PC-3 (cell line): ENCODE measurements around the gene GDPD5. TPM values are rescaled to one million over a fixed set of nuclear protein-coding genes. Genes with fewer than 3 reads are reported as not detected.

Experiments used
- ATAC-seq: fragments of 200-7000 bp; cut with Tn5 transposase; 2 replicates; pipeline ENCODE4 v1.9.1; 2020; ENCODE audit warnings: mild to moderate bottlenecking, moderate library complexity
- BruUV-seq: library from RNA; stranded (reverse); fragments of 400-500 nt; replicated peaks from 2 replicates; lab custom pipeline; 2021; lab: Mats Ljungman, UMichigan
- CTCF ChIA-PET: fragments of 300-600 bp; sonication (Branson Sonifier 250); formaldehyde crosslinking; loops from one replicate; lab custom pipeline; 2022; ENCODE audit warnings: antibody characterized with exemption; lab: Charles Lee
- POLR2A ChIA-PET: fragments of 300-600 bp; sonication (Branson Sonifier 250); formaldehyde crosslinking; loops from one replicate; lab custom pipeline; 2022; ENCODE audit warnings: antibody characterized with exemption; ENCODE audit not compliant: unreplicated experiment; lab: Charles Lee
- DNase-seq: peaks from one replicate; pipeline ENCODE4 v3.0.0-alpha.2; 2015
- H2AFZ ChIP-seq: fragments of 300-600 bp; sonication (generic); 2 replicates; pipeline ENCODE4 v1.6.0; 2016; ENCODE audit warnings: antibody characterized with exemption, low read length
- H3F3A ChIP-seq: fragments of 300-600 bp; sonication (generic); one replicate; pipeline ENCODE4 v1.6.0; 2017; ENCODE audit warnings: antibody characterized with exemption, low read length, control low read depth, mild to moderate bottlenecking; ENCODE audit not compliant: unreplicated experiment
- H3K27ac ChIP-seq: fragments of 300-600 bp; sonication (generic); 2 replicates; pipeline ENCODE4 v1.5.1; 2016; ENCODE audit warnings: mild to moderate bottlenecking, low read length
- H3K27me3 ChIP-seq: fragments of 300-600 bp; sonication (generic); 2 replicates; pipeline ENCODE4 v1.6.1; 2016; ENCODE audit warnings: low read length, mixed read lengths
- H3K36me3 ChIP-seq: fragments of 300-600 bp; sonication (generic); 2 replicates; pipeline ENCODE4 v1.6.1; 2016; ENCODE audit warnings: low read depth, mixed run types, low read length, mixed read lengths
- H3K4me1 ChIP-seq: fragments of 300-600 bp; sonication (generic); 2 replicates; pipeline ENCODE4 v1.5.1; 2016; ENCODE audit warnings: low read length; ENCODE audit not compliant: insufficient read depth
- H3K4me2 ChIP-seq: fragments of 300-600 bp; sonication (generic); 2 replicates; pipeline ENCODE4 v1.6.0; 2016; ENCODE audit warnings: low read length
- H3K4me3 ChIP-seq: fragments of 300-600 bp; sonication (generic); 2 replicates; pipeline ENCODE4 v1.5.1; 2016; ENCODE audit warnings: mild to moderate bottlenecking, low read length, mixed read lengths
- H3K79me2 ChIP-seq: fragments of 300-600 bp; sonication (generic); 2 replicates; pipeline ENCODE4 v1.6.1; 2017; ENCODE audit warnings: low read length, mixed read lengths
- H3K9ac ChIP-seq: fragments of 300-600 bp; sonication (generic); 2 replicates; pipeline ENCODE4 v1.6.0; 2016; ENCODE audit warnings: mild to moderate bottlenecking, low read length
- H3K9me2 ChIP-seq: fragments of 300-600 bp; sonication (generic); replicated peaks from 2 replicates; pipeline ENCODE4 v1.6.1; 2016; ENCODE audit warnings: mixed run types, low read length, mixed read lengths
- H3K9me3 ChIP-seq: fragments of 300-600 bp; sonication (generic); 2 replicates; pipeline ENCODE4 v1.6.1; 2016; ENCODE audit warnings: low read length, mixed read lengths
- H4K20me1 ChIP-seq: fragments of 300-600 bp; sonication (generic); 2 replicates; pipeline ENCODE4 v1.6.1; 2016; ENCODE audit warnings: low read length, mixed read lengths
- EZH2 ChIP-seq: fragments of 300-600 bp; sonication (generic); IDR thresholded peaks from one replicate; pipeline ENCODE4 v1.6.1; 2017; ENCODE audit warnings: antibody characterized with exemption, mild to moderate bottlenecking, low read length; ENCODE audit not compliant: unreplicated experiment
- EZH2phosphoT487 ChIP-seq: fragments of 300-600 bp; sonication (generic); IDR thresholded peaks from 2 replicates; pipeline ENCODE4 v1.6.1; 2018; ENCODE audit warnings: mild to moderate bottlenecking, antibody characterized with exemption, low read length, borderline replicate concordance
- intact Hi-C: fragments of 100-400 bp; cut with micrococcal nuclease; formaldehyde crosslinking; loops from 2 replicates; pipeline ENCODE4 v1.9.0; 2023
- total RNA-seq: library from RNA; depleted of rRNA; stranded (reverse); fragments of >200 nt; gene quantifications from 2 replicates; pipeline ENCODE4 v1.2.3, GENCODE V29; 2014
- TF ChIP-seq, protein P1 (sequence below): fragments of 300-600 bp; sonication (generic); conservative IDR thresholded peaks from 2 replicates; pipeline ENCODE4 v1.5.1; 2017; ENCODE audit warnings: antibody characterized with exemption, low read depth, mild to moderate bottlenecking, low read length

The GDPD5 gene
- total RNA-seq, 1 experiment from 2014 or later: 21.4 TPM

DNA sequence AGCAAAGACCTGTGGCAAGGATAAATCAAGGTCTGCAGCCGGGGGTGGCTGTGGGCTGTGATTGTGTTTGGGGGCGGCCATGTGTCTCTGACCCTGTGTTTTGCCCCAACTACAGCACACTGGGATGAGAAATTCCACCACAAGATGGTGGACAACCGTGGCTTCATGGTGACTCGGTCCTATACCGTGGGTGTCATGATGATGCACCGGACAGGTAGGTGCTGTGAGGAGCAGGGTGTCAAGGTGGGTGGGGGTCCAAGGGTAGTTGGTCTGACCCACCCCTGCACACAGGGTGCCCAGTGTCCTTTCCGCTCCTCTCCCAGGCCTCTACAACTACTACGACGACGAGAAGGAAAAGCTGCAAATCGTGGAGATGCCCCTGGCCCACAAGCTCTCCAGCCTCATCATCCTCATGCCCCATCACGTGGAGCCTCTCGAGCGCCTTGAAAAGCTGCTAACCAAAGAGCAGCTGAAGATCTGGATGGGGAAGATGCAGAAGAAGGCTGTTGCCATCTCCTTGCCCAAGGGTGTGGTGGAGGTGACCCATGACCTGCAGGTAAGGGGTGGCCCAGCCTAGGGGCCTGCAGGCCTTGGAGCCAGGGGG is 43.0 kb upstream of the GDPD5 start:
- Histone ChIP-seq H3K4me1 (peaks cover 20% of the 10 kb centered on the region), H3K9me3 (no peaks in the 10 kb centered on the region), H3K27me3 (no peaks in the 10 kb centered on the region), H3K4me3 (no peak overlapping the region), H3K36me3 (peaks cover 48% of the 10 kb centered on the region; the same call in 1 of the 2 replicates), H4K20me1 (no peaks in the 10 kb centered on the region), H3K27ac (no peak overlapping the region), H3F3A (no peaks in the 10 kb centered on the region), H3K4me2 (no peak overlapping the region), H3K9me2 (no peaks in the 10 kb centered on the region), H3K9ac (no peak overlapping the region), H2AFZ (no peak overlapping the region), H3K79me2 (peaks cover 39% of the 10 kb centered on the region)
- ChIA-PET CTCF (no interaction called here), POLR2A (no interaction called here)
- DNase-seq (no peak), ATAC-seq (no peak)
- intact Hi-C loops: no loop called here
- BruUV-seq: no TSS peak
- TF ChIP-seq, protein P1, sequence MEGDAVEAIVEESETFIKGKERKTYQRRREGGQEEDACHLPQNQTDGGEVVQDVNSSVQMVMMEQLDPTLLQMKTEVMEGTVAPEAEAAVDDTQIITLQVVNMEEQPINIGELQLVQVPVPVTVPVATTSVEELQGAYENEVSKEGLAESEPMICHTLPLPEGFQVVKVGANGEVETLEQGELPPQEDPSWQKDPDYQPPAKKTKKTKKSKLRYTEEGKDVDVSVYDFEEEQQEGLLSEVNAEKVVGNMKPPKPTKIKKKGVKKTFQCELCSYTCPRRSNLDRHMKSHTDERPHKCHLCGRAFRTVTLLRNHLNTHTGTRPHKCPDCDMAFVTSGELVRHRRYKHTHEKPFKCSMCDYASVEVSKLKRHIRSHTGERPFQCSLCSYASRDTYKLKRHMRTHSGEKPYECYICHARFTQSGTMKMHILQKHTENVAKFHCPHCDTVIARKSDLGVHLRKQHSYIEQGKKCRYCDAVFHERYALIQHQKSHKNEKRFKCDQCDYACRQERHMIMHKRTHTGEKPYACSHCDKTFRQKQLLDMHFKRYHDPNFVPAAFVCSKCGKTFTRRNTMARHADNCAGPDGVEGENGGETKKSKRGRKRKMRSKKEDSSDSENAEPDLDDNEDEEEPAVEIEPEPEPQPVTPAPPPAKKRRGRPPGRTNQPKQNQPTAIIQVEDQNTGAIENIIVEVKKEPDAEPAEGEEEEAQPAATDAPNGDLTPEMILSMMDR: no peak
- TF ChIP-seq EZH2 (no peak), EZH2phosphoT487 (no peak)

DNA sequence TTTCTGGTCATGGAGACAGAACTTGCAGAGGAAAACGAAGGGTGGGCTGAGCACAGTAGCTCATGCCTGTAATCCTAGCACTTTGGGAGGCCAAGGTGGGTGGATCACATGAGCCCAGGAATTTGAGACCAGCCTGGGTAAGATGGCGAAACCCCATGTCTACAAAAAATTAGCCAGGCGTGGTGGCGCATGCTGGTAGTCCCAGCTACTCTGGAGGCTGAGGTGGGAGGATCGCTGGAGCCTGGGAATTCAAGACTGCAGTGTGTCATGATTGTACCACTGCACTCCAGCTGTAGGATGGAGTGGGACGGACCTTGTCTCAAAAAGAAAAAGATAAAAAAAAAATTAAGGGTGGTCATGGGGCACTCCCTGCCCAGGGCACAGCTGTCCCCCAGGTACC is 42.2 kb upstream of the GDPD5 start:
- H3K79me2 ChIP-seq: peaks cover 46% of the 10 kb centered on the region
- CTCF ChIA-PET: no interaction called here

More for the DNA sequence above, 42.2 kb upstream of the GDPD5 start:
- Histone ChIP-seq H3K4me3 (no peak overlapping the region), H3K27me3 (no peaks in the 10 kb centered on the region), H3K36me3 (peaks cover 48% of the 10 kb centered on the region; the same call in 1 of the 2 replicates), H4K20me1 (no peaks in the 10 kb centered on the region), H3F3A (no peaks in the 10 kb centered on the region), H2AFZ (no peak overlapping the region), H3K27ac (no peak overlapping the region), H3K4me2 (no peak overlapping the region), H3K9me2 (no peaks in the 10 kb centered on the region), H3K4me1 (peaks cover 27% of the 10 kb centered on the region), H3K9ac (no peak overlapping the region), H3K9me3 (no peaks in the 10 kb centered on the region)
- POLR2A ChIA-PET: no interaction called here
- ATAC-seq (no peak), DNase-seq (no peak)
- TF ChIP-seq EZH2: no peak
- TF ChIP-seq EZH2phosphoT487: no peak
- TF ChIP-seq, protein P1: no peak
- no TSS peak for BruUV-seq
- intact Hi-C loops: no loop called here
